Bronchial epithelial cell (primary cell): ENCODE measurements around the gene KDM1B. TPM values are rescaled to one million over a fixed set of nuclear protein-coding genes. Genes with fewer than 3 reads are reported as not detected.

Source experiments
- DNase-seq: peaks from one replicate; pipeline ENCODE4 v3.0.0-alpha.2; 2010; ENCODE audit warnings: low read depth
- FAIRE-seq: peaks from 2 replicates; lab custom pipeline; 2011; peaks lifted over from hg19 to GRCh38; lab: Jason Lieb, UNC
- H3K27me3 ChIP-seq: 2 replicates; pipeline ENCODE4 v1.5.1; 2011; ENCODE audit warnings: low read length; ENCODE audit not compliant: control insufficient read depth, insufficient read depth
- H3K36me3 ChIP-seq: 2 replicates; pipeline ENCODE4 v1.5.1; 2011; ENCODE audit warnings: low read length; ENCODE audit not compliant: control insufficient read depth, insufficient read depth
- H3K4me3 ChIP-seq: 2 replicates; pipeline ENCODE4 v1.5.1; 2011; ENCODE audit warnings: mild to moderate bottlenecking, low read depth, low read length, control low read depth
- total RNA-seq: library from RNA; depleted of rRNA; stranded (reverse); fragments of >200 nt; gene quantifications from 2 replicates; pipeline ENCODE4 v1.2.1, GENCODE V29; 2014
- TF ChIP-seq, protein P1 (sequence below): IDR thresholded peaks from 2 replicates; pipeline ENCODE4 v1.5.1; 2011; ENCODE audit warnings: mild to moderate bottlenecking, moderate library complexity, low read length, control low read depth, inconsistent platforms; ENCODE audit not compliant: insufficient read depth, severe bottlenecking

KDM1B gene, protein sequence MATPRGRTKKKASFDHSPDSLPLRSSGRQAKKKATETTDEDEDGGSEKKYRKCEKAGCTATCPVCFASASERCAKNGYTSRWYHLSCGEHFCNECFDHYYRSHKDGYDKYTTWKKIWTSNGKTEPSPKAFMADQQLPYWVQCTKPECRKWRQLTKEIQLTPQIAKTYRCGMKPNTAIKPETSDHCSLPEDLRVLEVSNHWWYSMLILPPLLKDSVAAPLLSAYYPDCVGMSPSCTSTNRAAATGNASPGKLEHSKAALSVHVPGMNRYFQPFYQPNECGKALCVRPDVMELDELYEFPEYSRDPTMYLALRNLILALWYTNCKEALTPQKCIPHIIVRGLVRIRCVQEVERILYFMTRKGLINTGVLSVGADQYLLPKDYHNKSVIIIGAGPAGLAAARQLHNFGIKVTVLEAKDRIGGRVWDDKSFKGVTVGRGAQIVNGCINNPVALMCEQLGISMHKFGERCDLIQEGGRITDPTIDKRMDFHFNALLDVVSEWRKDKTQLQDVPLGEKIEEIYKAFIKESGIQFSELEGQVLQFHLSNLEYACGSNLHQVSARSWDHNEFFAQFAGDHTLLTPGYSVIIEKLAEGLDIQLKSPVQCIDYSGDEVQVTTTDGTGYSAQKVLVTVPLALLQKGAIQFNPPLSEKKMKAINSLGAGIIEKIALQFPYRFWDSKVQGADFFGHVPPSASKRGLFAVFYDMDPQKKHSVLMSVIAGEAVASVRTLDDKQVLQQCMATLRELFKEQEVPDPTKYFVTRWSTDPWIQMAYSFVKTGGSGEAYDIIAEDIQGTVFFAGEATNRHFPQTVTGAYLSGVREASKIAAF
- 21.1 and 34.1 TPM in 2 replicates for total RNA-seq

DNA sequence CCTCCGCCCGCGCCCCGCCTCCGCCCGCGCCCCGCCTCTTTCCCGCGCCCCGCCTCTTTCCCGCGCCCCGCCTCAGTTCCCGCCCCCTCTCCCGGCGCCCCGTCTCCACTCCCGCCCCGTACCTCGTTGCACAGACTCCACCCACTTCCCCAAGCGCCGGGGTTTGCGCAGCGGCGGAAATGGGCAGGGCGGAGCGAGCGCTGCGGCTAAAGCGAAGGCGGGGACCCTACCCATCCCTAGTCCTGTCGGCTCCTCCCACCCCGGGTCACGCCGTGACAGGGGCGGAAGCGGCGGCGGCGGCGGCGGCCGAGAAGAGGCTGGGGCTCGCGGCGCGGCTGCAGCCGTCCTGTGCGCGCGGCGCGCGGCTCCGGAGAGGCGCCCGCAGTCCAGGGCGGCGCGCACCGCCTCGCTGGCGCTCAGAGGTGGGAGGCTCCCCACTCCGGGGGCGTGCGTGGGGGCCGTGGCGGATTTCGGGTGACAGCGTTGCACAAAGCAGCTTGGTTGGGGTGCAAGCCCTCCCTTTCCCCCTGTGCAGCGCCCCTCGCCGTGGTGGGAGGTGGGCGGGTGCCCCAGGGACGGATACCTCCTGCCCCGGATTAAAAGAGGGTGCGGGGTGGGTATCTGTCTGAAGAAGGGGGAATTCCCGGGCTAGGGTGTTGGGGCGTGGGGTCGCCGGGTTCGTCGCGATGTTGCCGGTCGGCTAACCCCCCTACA is at the start of gene KDM1B:
Gene KDM1B, plus strand, starts transcription at position 273 of the 714 bp plus-strand sequence. CDS start 4,474 bp downstream, outside the sequence.
- H3K27me3 ChIP-seq = no peaks in the 10 kb centered on the region
- peak within 1 kb of the TSS; percentile 98 for H3K4me3 ChIP-seq
- peaks cover 1% of the 10 kb centered on the region for H3K36me3 ChIP-seq
- FAIRE-seq (no peak), DNase-seq (peak; percentile 90)
- TF ChIP-seq, protein P1, sequence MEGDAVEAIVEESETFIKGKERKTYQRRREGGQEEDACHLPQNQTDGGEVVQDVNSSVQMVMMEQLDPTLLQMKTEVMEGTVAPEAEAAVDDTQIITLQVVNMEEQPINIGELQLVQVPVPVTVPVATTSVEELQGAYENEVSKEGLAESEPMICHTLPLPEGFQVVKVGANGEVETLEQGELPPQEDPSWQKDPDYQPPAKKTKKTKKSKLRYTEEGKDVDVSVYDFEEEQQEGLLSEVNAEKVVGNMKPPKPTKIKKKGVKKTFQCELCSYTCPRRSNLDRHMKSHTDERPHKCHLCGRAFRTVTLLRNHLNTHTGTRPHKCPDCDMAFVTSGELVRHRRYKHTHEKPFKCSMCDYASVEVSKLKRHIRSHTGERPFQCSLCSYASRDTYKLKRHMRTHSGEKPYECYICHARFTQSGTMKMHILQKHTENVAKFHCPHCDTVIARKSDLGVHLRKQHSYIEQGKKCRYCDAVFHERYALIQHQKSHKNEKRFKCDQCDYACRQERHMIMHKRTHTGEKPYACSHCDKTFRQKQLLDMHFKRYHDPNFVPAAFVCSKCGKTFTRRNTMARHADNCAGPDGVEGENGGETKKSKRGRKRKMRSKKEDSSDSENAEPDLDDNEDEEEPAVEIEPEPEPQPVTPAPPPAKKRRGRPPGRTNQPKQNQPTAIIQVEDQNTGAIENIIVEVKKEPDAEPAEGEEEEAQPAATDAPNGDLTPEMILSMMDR = no peak

DNA sequence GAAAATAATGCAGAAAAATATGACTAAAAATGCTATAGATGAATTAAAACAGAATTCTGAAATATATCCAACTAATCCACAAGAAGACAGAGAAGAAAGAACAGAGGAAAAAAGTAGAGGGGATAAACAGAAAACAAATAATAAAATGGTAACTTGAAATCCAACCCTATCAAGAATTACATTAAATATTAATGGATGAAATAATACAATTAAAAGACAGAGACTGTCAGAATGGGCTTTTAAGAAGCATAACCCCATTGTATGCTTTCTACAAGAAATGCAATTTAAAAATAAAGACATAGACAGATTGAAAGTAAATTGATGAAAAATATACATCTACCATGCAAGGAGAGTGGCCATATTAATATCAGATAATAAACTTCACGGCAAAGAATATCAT is 48.2 kb upstream of the KDM1B start:
- FAIRE-seq (no peak), DNase-seq (no peak)
- Histone ChIP-seq H3K4me3 (no peak overlapping the region), H3K27me3 (no peaks in the 10 kb centered on the region), H3K36me3 (no peaks in the 10 kb centered on the region)
- TF ChIP-seq, protein P1 = no peak

DNA sequence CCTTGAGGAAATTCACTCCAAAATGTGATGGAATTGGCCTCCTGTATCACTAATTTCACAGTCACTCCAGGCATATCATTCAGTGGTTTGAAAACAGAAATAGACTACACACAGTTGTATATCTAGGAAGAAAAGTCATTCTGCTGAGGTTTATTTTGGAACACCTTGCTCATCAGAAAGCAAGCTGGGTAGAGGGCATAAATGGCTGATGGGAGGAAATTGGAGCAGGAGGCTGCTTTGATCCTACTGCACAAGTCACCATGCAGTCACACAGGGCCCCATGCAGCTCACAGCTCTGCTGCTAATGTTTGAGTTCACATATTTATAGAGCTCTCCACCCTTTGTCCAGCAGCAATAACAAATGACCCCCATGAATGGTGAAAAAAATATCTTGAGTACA is 45.1 kb upstream of the KDM1B start:
- no peaks in the 10 kb centered on the region for H3K27me3 ChIP-seq
- H3K36me3 ChIP-seq = no peaks in the 10 kb centered on the region
- DNase-seq = no peak
- FAIRE-seq = no peak
- no peak overlapping the region for H3K4me3 ChIP-seq
- TF ChIP-seq, protein P1 = no peak

DNA sequence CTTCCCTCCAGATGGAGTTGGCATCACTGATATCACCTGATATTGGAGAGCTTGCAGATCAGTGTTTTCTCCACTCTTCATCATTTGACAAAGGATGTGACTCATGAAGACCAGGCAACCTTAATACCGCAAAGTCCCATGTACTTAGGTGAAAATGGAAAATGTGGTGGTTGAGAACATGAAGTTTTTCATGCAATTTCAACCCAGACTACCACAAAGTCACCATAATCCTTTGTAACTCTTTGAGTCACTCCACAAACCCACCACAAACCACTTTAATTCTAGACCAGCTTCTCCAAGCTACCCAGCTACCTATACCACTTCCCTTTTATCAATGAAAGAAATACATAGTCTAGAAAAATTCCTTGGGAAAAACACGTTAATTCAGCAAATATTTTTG is 39.9 kb upstream of the KDM1B start:
- H3K4me3 ChIP-seq = no peak overlapping the region
- TF ChIP-seq, protein P1 = no peak
- DNase-seq (peak; percentile 26), FAIRE-seq (no peak)
- no peaks in the 10 kb centered on the region for H3K27me3 ChIP-seq
- H3K36me3 ChIP-seq = no peaks in the 10 kb centered on the region

DNA sequence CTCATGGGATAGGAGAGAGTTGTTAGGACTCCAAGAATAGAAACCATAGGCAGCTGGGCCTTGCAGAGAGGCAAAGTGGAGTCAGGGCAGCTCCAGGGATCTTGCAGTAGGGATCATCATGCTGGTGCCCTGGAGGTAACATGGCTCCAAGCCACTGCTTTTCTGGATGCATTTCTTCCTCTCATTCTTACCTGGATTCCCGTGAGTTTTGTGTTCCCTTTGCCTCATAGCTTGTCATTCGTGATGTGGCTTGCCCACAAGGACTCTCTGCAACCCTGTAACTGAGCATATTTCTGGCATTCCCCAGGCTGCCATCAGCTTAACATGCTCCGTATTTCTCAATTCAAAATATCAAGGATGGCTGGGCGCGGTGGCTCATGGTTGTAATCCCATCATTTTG is 38.1 kb upstream of the KDM1B start:
- H3K4me3 ChIP-seq = no peak overlapping the region
- FAIRE-seq = no peak
- no peaks in the 10 kb centered on the region for H3K27me3 ChIP-seq
- H3K36me3 ChIP-seq = no peaks in the 10 kb centered on the region
- TF ChIP-seq, protein P1 = no peak
- DNase-seq = peak; percentile 10
